ENCODE data around the gene KLHL29. TPM values are rescaled to one million over a fixed set of nuclear protein-coding genes. Genes with fewer than 3 reads are reported as not detected.

Gene KLHL29
- total RNA-seq, 2 donors from 2014 or later: 1.0 to 2.4 TPM

GRCh38 chr2:23536326-23536725, 151.3 kb downstream of the KLHL29 start:
- Histone ChIP-seq H3K27ac (ENCODE audit: low read depth, low read length) (no peak overlapping the region), H3K9me3 (ENCODE audit: control insufficient read depth, low read length) (no peaks in the 10 kb centered on the region), H3K27me3 (ENCODE audit: control insufficient read depth, insufficient read depth, low read length, poor library complexity, severe bottlenecking) (peaks cover 5% of the 10 kb centered on the region), H3K4me3 (ENCODE audit: low read length) (no peak overlapping the region), H3K4me1 (ENCODE audit: control insufficient read depth, insufficient read depth, low read length) (peaks cover 5% of the 10 kb centered on the region), H3K36me3 (ENCODE audit: control insufficient read depth, insufficient read depth, low read length) (no peaks in the 10 kb centered on the region), H3K9ac (ENCODE audit: extremely low read depth, low read length, poor library complexity, severe bottlenecking) (no peak overlapping the region)
- no peak for DNase-seq
- TF ChIP-seq CTCF (conservative IDR thresholded peaks at IDR 0.05): no peak
- Mint-ChIP-seq H3K36me3 (ENCODE audit: low read depth) (no peaks in the 10 kb centered on the region), H3K4me1 (peaks cover 16% of the 10 kb centered on the region), H3K27me3 (ENCODE audit: insufficient read depth) (peaks cover 3% of the 10 kb centered on the region), H3K4me3 (no peak overlapping the region), H3K27ac (no peak overlapping the region), H3K9me3 (no peaks in the 10 kb centered on the region)
- 84 to 87% methylated on average over 10 to 13 of the region's 13 CpGs for WGBS, 2 experiments (ENCODE audit: insufficient coverage in 1 of 2, insufficient read length in 1 of 2)

- Mint-ChIP-seq H3K4me1 (peaks cover 13% of the 10 kb centered on the region), H3K9me3 (no peaks in the 10 kb centered on the region), H3K27ac (no peak overlapping the region), H3K27me3 (ENCODE audit: insufficient read depth) (peaks cover 3% of the 10 kb centered on the region), H3K4me3 (no peak overlapping the region), H3K36me3 (ENCODE audit: low read depth) (no peaks in the 10 kb centered on the region)
- Histone ChIP-seq H3K4me1 (ENCODE audit: control insufficient read depth, insufficient read depth, low read length) (peaks cover 4% of the 10 kb centered on the region), H3K27ac (ENCODE audit: low read depth, low read length) (no peak overlapping the region), H3K9me3 (ENCODE audit: control insufficient read depth, low read length) (no peaks in the 10 kb centered on the region), H3K4me3 (ENCODE audit: low read length) (no peak overlapping the region), H3K36me3 (ENCODE audit: control insufficient read depth, insufficient read depth, low read length) (no peaks in the 10 kb centered on the region), H3K27me3 (ENCODE audit: control insufficient read depth, insufficient read depth, low read length, poor library complexity, severe bottlenecking) (peaks cover 5% of the 10 kb centered on the region), H3K9ac (ENCODE audit: extremely low read depth, low read length, poor library complexity, severe bottlenecking) (no peak overlapping the region)
- WGBS, 2 experiments (ENCODE audit: insufficient coverage in 1 of 2, insufficient read length in 1 of 2): 92 to 93% methylated on average over 4 to 5 of the region's 5 CpGs
- no peak for TF ChIP-seq CTCF (conservative IDR thresholded peaks at IDR 0.05)
- DNase-seq: no peak
Measured at GRCh38 chr2:23537991-23538390, 153.0 kb downstream of the KLHL29 start.

DNA sequence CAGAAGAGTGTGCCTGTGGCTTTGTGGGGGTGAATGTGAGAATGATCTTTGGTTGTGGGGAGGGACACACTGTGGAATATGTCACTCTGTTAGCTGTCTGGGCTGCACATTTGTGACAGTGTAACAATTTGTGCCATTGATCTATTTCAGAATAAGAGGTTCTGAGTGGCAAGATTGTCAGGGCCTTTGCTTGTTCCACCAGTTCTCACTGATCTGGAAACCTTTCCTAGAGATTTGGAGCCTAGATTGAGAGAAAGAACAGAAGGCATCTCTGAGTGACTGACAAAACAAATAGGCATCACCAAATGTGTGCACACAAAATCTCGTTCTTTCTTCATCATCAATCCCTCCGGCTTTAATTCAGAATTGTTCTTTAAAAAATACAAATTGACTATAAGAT, 153.6 kb downstream of the KLHL29 start:
- no peak for DNase-seq
- H3K4me1 ChIP-seq (ENCODE audit: control insufficient read depth, insufficient read depth, low read length): no peaks in the 10 kb centered on the region
- no peak overlapping the region for H3K9ac ChIP-seq (ENCODE audit: extremely low read depth, low read length, poor library complexity, severe bottlenecking)
- TF ChIP-seq CTCF (conservative IDR thresholded peaks at IDR 0.05): no peak
- H3K4me1 Mint-ChIP-seq: peaks cover 7% of the 10 kb centered on the region
- H3K9me3 ChIP-seq (ENCODE audit: control insufficient read depth, low read length): no peaks in the 10 kb centered on the region
- H3K27ac ChIP-seq (ENCODE audit: low read depth, low read length): no peak overlapping the region
- H3K4me3 Mint-ChIP-seq: no peak overlapping the region
- H3K27me3 ChIP-seq (ENCODE audit: control insufficient read depth, insufficient read depth, low read length, poor library complexity, severe bottlenecking): peaks cover 5% of the 10 kb centered on the region
- peaks cover 3% of the 10 kb centered on the region for H3K27me3 Mint-ChIP-seq (ENCODE audit: insufficient read depth)
- 100% methylated on average over 1 of the region's 2 CpGs; no CpG with 5 or more reads in 1 of the 2 experiments for WGBS, 2 experiments (ENCODE audit: insufficient coverage in 1 of 2, insufficient read length in 1 of 2)
- no peaks in the 10 kb centered on the region for H3K9me3 Mint-ChIP-seq
- no peak overlapping the region for H3K27ac Mint-ChIP-seq
- H3K36me3 Mint-ChIP-seq (ENCODE audit: low read depth): no peaks in the 10 kb centered on the region
- H3K4me3 ChIP-seq (ENCODE audit: low read length): no peak overlapping the region
- H3K36me3 ChIP-seq (ENCODE audit: control insufficient read depth, insufficient read depth, low read length): no peaks in the 10 kb centered on the region

All from endodermal cell (in vitro differentiated cells).